ENCODE data around the gene PTPRG.
A peak's percentile ranks its signal among the peaks of the same experiment; 100 is the strongest.
"Not testable (repeated sequence)": the region's sequence is repeated elsewhere in the genome, so short reads cannot be mapped to it uniquely, and the experiment has no call there.

Gene PTPRG

GRCh38 chr3:61561374-61562041, at the start of gene PTPRG:
Gene PTPRG, plus strand, starts transcription at chr3:61561571. Its CDS starts 717 bp downstream, at chr3:61562288.
- peak; percentile 63 for DNase-seq (ENCODE audit: low spot score)

GRCh38 chr3:61518590-61518989, 42.8 kb upstream of the PTPRG start:
- DNase-seq (ENCODE audit: low spot score): no peak

GRCh38 chr3:61520966-61521628, 40.3 kb upstream of the PTPRG start:
- no peak for DNase-seq (ENCODE audit: low spot score)

- no peak for DNase-seq (ENCODE audit: low spot score)
These were observed 39.3 kb upstream of the PTPRG start for GRCh38 chr3:61522060-61522459.

- no peak for DNase-seq (ENCODE audit: low spot score)
These were observed 38.7 kb upstream of the PTPRG start for GRCh38 chr3:61522626-61523025.

GRCh38 chr3:61524933-61525332, 36.4 kb upstream of the PTPRG start:
- no peak for DNase-seq (ENCODE audit: low spot score)

GRCh38 chr3:61526308-61526707, 35.1 kb upstream of the PTPRG start:
- DNase-seq (ENCODE audit: low spot score): no peak

- DNase-seq (ENCODE audit: low spot score): no peak
These were observed 34.4 kb upstream of the PTPRG start for GRCh38 chr3:61527011-61527410.

GRCh38 chr3:61530355-61530754, 31.0 kb upstream of the PTPRG start:
- peak; percentile 38 for DNase-seq (ENCODE audit: low spot score)

GRCh38 chr3:61531528-61531927, 29.8 kb upstream of the PTPRG start:
- DNase-seq (ENCODE audit: low spot score): no peak

- no peak for DNase-seq (ENCODE audit: low spot score)
These were observed 28.5 kb upstream of the PTPRG start for GRCh38 chr3:61532739-61533500.

GRCh38 chr3:61535826-61536225, 25.5 kb upstream of the PTPRG start:
- no peak for DNase-seq (ENCODE audit: low spot score)

GRCh38 chr3:61537366-61537765, 24.0 kb upstream of the PTPRG start:
- no peak for DNase-seq (ENCODE audit: low spot score)

- DNase-seq (ENCODE audit: low spot score): no peak
These were observed 22.9 kb upstream of the PTPRG start for GRCh38 chr3:61538486-61538885.

GRCh38 chr3:61541694-61542093, 19.7 kb upstream of the PTPRG start:
- no peak for DNase-seq (ENCODE audit: low spot score)

- DNase-seq (ENCODE audit: low spot score): no peak
These were observed 15.7 kb upstream of the PTPRG start for GRCh38 chr3:61545716-61546115.

- DNase-seq (ENCODE audit: low spot score): no peak
These were observed 13.7 kb upstream of the PTPRG start for GRCh38 chr3:61547625-61548024.

- DNase-seq (ENCODE audit: low spot score): not testable (repeated sequence)
These were observed 8.7 kb upstream of the PTPRG start for GRCh38 chr3:61552704-61553103.

- DNase-seq (ENCODE audit: low spot score): no peak
These were observed 2.1 kb upstream of the PTPRG start for GRCh38 chr3:61559136-61559731.

GRCh38 chr3:61560517-61561373, 626 bp upstream of the PTPRG start:
- peak; percentile 36 for DNase-seq (ENCODE audit: low spot score)

- no peak for DNase-seq (ENCODE audit: low spot score)
These were observed 810 bp downstream of the PTPRG start for GRCh38 chr3:61562042-61562720.

Measured in pons (tissue), 1 donor.